Activated naive CD4-positive, alpha-beta T cell treated with anti-CD3 and anti-CD28 coated beads, Interleukin-2, amount 10 ng/mL, durations not matched to agents 7 days and 5 days (primary cell): ENCODE data around the gene SEMA5A.
A peak's percentile ranks its signal among the peaks of the same experiment; 100 is the strongest.

ENCODE experiments used
- CTCF ChIA-PET: fragments of 350-600 bp; sonication (Branson Sonifier 250); formaldehyde crosslinking; loops from one replicate; lab custom pipeline; 2021; ENCODE audit warnings: antibody characterized with exemption; lab: Charles Lee
- DNase-seq: peaks from one replicate; pipeline ENCODE4 v3.0.0-alpha.2; 2020
- H3K27ac Mint-ChIP-seq: one replicate; pipeline ENCODE4 v1.8.0; 2021; ENCODE audit warnings: mild to moderate bottlenecking, moderate library complexity, mixed read lengths
- H3K27me3 Mint-ChIP-seq: one replicate; pipeline ENCODE4 v1.8.0; 2021; ENCODE audit warnings: mild to moderate bottlenecking, mixed read lengths
- H3K36me3 Mint-ChIP-seq: one replicate; pipeline ENCODE4 v1.8.0; 2021; ENCODE audit warnings: mixed read lengths
- H3K4me1 Mint-ChIP-seq: one replicate; pipeline ENCODE4 v1.8.0; 2021; ENCODE audit warnings: mixed read lengths
- H3K4me3 Mint-ChIP-seq: one replicate; pipeline ENCODE4 v1.8.0; 2021; ENCODE audit warnings: mild to moderate bottlenecking, moderate library complexity, mixed read lengths
- H3K9me3 Mint-ChIP-seq: one replicate; pipeline ENCODE4 v1.8.0; 2021; ENCODE audit warnings: mixed read lengths

SEMA5A gene

GRCh38 chr5:9166202-9167112 is 379.4 kb downstream of the SEMA5A start:
- no peak overlapping the region for H3K4me3 Mint-ChIP-seq
- no peak for DNase-seq
- H3K27me3 Mint-ChIP-seq, result no peaks in the 10 kb centered on the region
- H3K4me1 Mint-ChIP-seq, result no peaks in the 10 kb centered on the region
- H3K27ac Mint-ChIP-seq, result no peak overlapping the region
- no peaks in the 10 kb centered on the region for H3K9me3 Mint-ChIP-seq
- CTCF ChIA-PET, result no interaction called here
- H3K36me3 Mint-ChIP-seq, result no peaks in the 10 kb centered on the region

DNA sequence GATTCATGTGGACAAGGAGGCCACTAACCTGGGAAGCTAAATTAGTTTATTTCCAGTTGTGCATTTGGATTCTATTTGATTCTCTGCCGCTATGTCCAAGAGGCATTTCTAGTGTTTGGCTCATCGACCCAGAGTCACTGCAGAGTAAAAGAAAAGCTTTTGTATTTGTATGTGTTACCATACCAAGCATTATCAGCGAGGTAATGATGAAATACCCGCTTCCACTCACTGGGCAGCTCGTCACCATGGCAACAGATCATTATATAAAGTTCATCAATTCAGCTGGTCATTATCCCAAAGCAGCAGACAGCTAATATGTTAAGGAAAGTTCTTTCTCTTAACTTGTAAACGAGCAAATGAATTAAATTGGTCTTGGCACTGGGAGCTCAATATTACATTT is 380.3 kb downstream of the SEMA5A start:
- Mint-ChIP-seq H3K4me1 (no peaks in the 10 kb centered on the region), H3K4me3 (no peak overlapping the region), H3K27ac (no peak overlapping the region), H3K9me3 (no peaks in the 10 kb centered on the region), H3K27me3 (no peaks in the 10 kb centered on the region), H3K36me3 (no peaks in the 10 kb centered on the region)
- CTCF ChIA-PET, result no interaction called here
- DNase-seq, result no peak

DNA sequence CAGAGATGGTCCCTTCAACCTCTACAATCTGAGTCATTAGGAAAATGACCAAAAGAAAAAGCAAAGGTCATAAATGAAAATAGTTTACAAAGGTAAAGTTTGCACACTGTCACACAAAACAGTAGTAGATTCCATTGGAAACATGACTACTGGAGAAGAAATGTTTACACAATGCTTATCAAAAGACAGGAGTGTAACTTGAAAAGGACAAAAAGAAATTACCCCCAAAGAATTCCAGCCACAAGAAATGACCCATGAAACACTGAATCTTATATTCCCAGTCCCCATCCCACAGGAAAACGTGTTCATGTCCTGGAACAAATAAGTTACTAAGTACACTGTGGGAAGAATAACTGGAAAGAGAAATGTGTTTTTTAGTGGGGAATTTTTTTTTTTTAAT is 385.1 kb downstream of the SEMA5A start:
- CTCF ChIA-PET, result no interaction called here
- no peaks in the 10 kb centered on the region for H3K27me3 Mint-ChIP-seq
- no peaks in the 10 kb centered on the region for H3K4me1 Mint-ChIP-seq
- H3K36me3 Mint-ChIP-seq, result no peaks in the 10 kb centered on the region
- H3K27ac Mint-ChIP-seq, result no peak overlapping the region
- no peak for DNase-seq
- H3K9me3 Mint-ChIP-seq, result peaks cover 1% of the 10 kb centered on the region
- H3K4me3 Mint-ChIP-seq, result no peak overlapping the region

DNA sequence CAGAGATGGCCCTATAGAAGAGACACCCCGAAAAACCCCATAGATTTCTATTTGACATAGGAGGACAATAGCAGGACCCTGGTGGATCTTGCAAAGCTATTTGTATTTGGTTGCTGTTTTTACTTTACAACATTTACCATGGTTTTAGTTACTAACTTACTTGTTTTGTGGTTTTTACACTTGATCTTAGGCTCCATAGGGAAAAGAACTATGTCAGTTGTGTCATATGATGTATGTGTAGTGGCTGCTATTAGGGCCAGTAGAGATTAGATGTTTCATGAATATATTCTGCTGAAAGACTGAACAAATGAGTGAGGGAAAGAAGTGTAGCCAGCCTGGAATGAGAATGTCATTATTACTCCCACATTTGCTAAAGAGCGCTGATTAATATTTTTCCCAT is 388.1 kb downstream of the SEMA5A start:
- Mint-ChIP-seq H3K9me3 (peaks cover 1% of the 10 kb centered on the region), H3K27ac (no peak overlapping the region), H3K4me1 (no peaks in the 10 kb centered on the region), H3K36me3 (no peaks in the 10 kb centered on the region), H3K4me3 (no peak overlapping the region), H3K27me3 (no peaks in the 10 kb centered on the region)
- no peak for DNase-seq
- CTCF ChIA-PET, result no interaction called here

DNA sequence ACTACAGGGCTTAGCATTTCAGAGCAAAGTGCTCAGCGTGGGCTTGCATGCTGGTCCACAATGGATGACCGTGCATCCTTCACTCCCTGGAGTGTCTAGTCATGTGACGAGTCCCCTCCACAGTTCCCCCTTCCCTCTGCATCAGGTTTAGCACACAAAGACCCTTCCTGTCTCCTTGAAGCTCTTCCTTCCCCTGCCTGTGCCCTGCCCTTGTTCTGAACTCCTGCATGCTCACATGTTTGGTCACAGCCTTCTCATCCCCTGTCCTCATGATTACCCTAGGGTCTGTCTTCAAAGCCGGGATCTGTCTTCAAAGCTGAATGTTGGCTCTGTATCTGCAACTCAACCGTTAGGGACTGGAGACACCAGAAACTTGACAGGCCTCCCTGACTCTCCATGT is 388.9 kb downstream of the SEMA5A start:
- Mint-ChIP-seq H3K4me3 (no peak overlapping the region), H3K27me3 (no peaks in the 10 kb centered on the region), H3K4me1 (no peaks in the 10 kb centered on the region), H3K27ac (no peak overlapping the region), H3K36me3 (no peaks in the 10 kb centered on the region), H3K9me3 (peaks cover 1% of the 10 kb centered on the region)
- CTCF ChIA-PET, result no interaction called here
- no peak for DNase-seq

DNA sequence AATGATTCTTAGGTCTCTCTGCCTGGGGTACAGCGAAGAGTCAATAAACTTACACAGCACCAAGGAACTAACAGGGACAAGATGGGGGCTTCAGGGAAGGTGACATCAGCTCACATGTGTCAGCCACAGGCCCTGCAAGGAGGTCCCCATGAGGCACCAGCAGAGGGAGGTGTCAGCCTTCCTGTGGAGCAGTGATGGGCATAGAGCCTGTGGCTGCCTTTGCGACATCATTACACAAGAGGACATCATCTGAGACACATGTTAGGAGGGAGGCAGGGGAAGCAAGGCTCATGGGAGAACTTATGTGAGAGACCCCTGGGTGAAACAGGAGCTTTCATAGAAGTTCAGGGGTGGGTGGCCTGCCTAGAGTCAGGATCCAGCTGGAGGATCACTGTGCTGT is 389.6 kb downstream of the SEMA5A start:
- Mint-ChIP-seq H3K27ac (no peak overlapping the region), H3K27me3 (no peaks in the 10 kb centered on the region), H3K9me3 (peaks cover 1% of the 10 kb centered on the region), H3K4me3 (no peak overlapping the region), H3K4me1 (no peaks in the 10 kb centered on the region), H3K36me3 (no peaks in the 10 kb centered on the region)
- no peak for DNase-seq
- CTCF ChIA-PET, result no interaction called here

- Mint-ChIP-seq H3K36me3 (no peaks in the 10 kb centered on the region), H3K4me1 (no peaks in the 10 kb centered on the region), H3K27me3 (no peaks in the 10 kb centered on the region), H3K9me3 (no peaks in the 10 kb centered on the region), H3K27ac (no peak overlapping the region), H3K4me3 (no peak overlapping the region)
- DNase-seq, result no peak
- CTCF ChIA-PET, result no interaction called here
Measured at GRCh38 chr5:9151684-9152427, 394.0 kb downstream of the SEMA5A start.

- no peaks in the 10 kb centered on the region for H3K9me3 Mint-ChIP-seq
- H3K27ac Mint-ChIP-seq, result no peak overlapping the region
- H3K4me3 Mint-ChIP-seq, result no peak overlapping the region
- no peaks in the 10 kb centered on the region for H3K36me3 Mint-ChIP-seq
- H3K27me3 Mint-ChIP-seq, result no peaks in the 10 kb centered on the region
- CTCF ChIA-PET, result no interaction called here
- H3K4me1 Mint-ChIP-seq, result no peaks in the 10 kb centered on the region
- DNase-seq, result no peak
Measured at GRCh38 chr5:9149988-9150387, 395.9 kb downstream of the SEMA5A start.

DNA sequence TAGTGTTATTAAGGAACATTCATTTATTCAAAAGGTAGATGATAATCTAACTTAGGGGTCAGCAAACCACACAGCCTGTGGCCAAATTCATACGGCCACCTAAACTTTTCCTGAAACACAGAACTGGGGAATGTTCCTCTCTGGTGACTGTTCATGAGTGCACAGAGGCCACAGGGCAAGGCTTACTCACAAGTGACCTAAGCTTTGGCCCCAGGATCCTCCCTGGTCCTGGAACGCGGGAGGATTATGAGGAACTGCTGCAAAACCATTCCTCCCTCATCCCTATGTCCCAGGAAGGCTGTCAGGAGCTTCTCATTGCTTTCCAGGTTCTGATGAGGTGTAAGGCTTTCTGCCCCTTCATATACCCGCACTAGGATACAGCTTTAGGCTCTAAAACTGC is 397.6 kb downstream of the SEMA5A start:
- H3K27ac Mint-ChIP-seq, result no peak overlapping the region
- no peaks in the 10 kb centered on the region for H3K36me3 Mint-ChIP-seq
- H3K4me3 Mint-ChIP-seq, result no peak overlapping the region
- H3K4me1 Mint-ChIP-seq, result no peaks in the 10 kb centered on the region
- H3K9me3 Mint-ChIP-seq, result no peaks in the 10 kb centered on the region
- H3K27me3 Mint-ChIP-seq, result no peaks in the 10 kb centered on the region
- DNase-seq, result no peak
- CTCF ChIA-PET, result no interaction called here

DNA sequence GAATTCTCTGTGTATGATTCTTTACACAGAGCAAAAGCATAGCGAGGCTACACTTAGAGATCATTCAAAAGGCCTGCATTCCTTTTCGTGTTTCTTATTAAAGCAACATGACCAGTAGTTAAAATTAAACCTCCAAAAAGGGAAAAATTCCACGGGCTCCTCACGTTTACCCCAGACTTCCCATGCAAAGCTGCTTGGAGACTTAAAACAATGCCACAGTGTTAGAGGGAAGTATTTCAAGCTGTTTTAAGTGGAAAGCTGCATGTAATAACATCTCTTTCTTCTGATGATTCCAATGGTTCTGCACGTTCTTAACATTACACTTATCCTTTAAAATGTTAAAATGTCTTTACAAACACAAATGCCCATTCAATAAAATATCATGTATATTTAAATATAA is 405.2 kb downstream of the SEMA5A start:
- H3K27me3 Mint-ChIP-seq, result no peaks in the 10 kb centered on the region
- H3K27ac Mint-ChIP-seq, result no peak overlapping the region
- CTCF ChIA-PET, result no interaction called here

DNA sequence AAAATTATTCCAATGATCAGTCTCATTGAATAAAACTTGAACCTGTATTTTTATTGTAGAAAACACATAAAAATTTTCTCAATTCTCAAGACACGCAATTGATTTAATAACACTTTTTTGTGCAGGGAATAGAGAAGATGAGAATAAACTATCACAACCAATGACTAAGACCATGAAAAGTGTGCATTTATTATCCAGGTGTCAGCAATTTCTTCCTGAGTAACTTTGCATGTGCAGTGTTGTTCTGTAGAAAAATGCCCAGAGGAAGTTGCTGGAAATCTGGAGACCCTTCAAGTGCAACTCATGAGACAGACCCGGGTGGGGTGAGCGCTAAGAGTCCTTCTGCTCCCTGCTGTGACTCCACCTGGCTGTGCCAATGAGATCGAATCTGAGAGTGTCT is 405.7 kb downstream of the SEMA5A start:
- DNase-seq, result no peak
- no peaks in the 10 kb centered on the region for H3K36me3 Mint-ChIP-seq
- CTCF ChIA-PET, result no interaction called here
- no peak overlapping the region for H3K4me3 Mint-ChIP-seq
- H3K27me3 Mint-ChIP-seq, result no peaks in the 10 kb centered on the region
- H3K27ac Mint-ChIP-seq, result no peak overlapping the region
- no peaks in the 10 kb centered on the region for H3K4me1 Mint-ChIP-seq
- H3K9me3 Mint-ChIP-seq, result peaks cover 2% of the 10 kb centered on the region

More for the DNA sequence above, 405.2 kb downstream of the SEMA5A start:
- no peaks in the 10 kb centered on the region for H3K9me3 Mint-ChIP-seq
- H3K4me1 Mint-ChIP-seq, result no peaks in the 10 kb centered on the region
- H3K36me3 Mint-ChIP-seq, result no peaks in the 10 kb centered on the region
- no peak for DNase-seq
- no peak overlapping the region for H3K4me3 Mint-ChIP-seq

DNA sequence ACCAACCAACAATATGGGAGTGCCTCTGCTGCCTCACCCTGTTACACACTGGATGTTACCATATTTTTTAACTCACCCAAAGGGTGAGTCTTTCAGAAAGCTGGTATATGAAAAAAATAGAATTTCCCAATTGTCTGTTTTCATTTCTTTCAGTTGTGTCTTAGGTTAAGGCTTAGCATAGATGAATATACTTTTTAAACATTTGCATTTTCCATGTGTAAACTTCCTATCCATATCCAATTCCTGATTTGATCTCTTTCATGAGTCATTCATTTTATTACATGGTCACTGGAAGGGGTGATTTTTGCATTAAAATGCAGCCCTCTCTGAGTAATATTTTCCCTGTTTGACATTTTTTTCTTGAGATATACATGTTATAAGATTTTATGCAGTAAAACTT is 406.5 kb downstream of the SEMA5A start:
- CTCF ChIA-PET, result no interaction called here
- Mint-ChIP-seq H3K36me3 (no peaks in the 10 kb centered on the region), H3K27ac (no peak overlapping the region), H3K27me3 (no peaks in the 10 kb centered on the region), H3K4me3 (no peak overlapping the region), H3K4me1 (no peaks in the 10 kb centered on the region), H3K9me3 (peaks cover 2% of the 10 kb centered on the region)
- no peak for DNase-seq

GRCh38 chr5:9128136-9128535 is 417.7 kb downstream of the SEMA5A start:
- no peaks in the 10 kb centered on the region for H3K4me1 Mint-ChIP-seq
- peaks cover 7% of the 10 kb centered on the region for H3K9me3 Mint-ChIP-seq
- no peak overlapping the region for H3K27ac Mint-ChIP-seq
- CTCF ChIA-PET, result no interaction called here
- DNase-seq, result no peak
- H3K36me3 Mint-ChIP-seq, result no peaks in the 10 kb centered on the region
- H3K4me3 Mint-ChIP-seq, result no peak overlapping the region
- H3K27me3 Mint-ChIP-seq, result no peaks in the 10 kb centered on the region

- Mint-ChIP-seq H3K4me1 (no peaks in the 10 kb centered on the region), H3K27me3 (no peaks in the 10 kb centered on the region), H3K9me3 (peaks cover 6% of the 10 kb centered on the region), H3K4me3 (no peak overlapping the region), H3K27ac (peak overlapping the region; percentile 58), H3K36me3 (no peaks in the 10 kb centered on the region)
- CTCF ChIA-PET, result no interaction called here
- DNase-seq, result no peak
Measured at GRCh38 chr5:9126490-9126889, 419.4 kb downstream of the SEMA5A start.

- CTCF ChIA-PET, result no interaction called here
- no peak overlapping the region for H3K4me3 Mint-ChIP-seq
- peaks cover 5% of the 10 kb centered on the region for H3K9me3 Mint-ChIP-seq
Measured at GRCh38 chr5:9125852-9126251, 420.0 kb downstream of the SEMA5A start.

More at GRCh38 chr5:9125852-9126251, 420.0 kb downstream of the SEMA5A start:
- no peaks in the 10 kb centered on the region for H3K27me3 Mint-ChIP-seq
- H3K27ac Mint-ChIP-seq, result no peak overlapping the region
- H3K36me3 Mint-ChIP-seq, result no peaks in the 10 kb centered on the region
- no peaks in the 10 kb centered on the region for H3K4me1 Mint-ChIP-seq
- DNase-seq, result no peak
